A549 (cell line): ENCODE measurements around the gene AFF3. TPM values are rescaled to one million over a fixed set of nuclear protein-coding genes. Genes with fewer than 3 reads are reported as not detected.

Source experiments
- ATAC-seq, 2 experiments: fragments of 200-7000 bp in 1 of 2; fragments of >200 bp in 1 of 2; cut with Nextera tagmentation in 1 of 2; cut with Tn5 transposase in 1 of 2; 3 replicates each; pipeline versions ENCODE4 v1.8.0 to v1.9.1; 2018 to 2020; ENCODE audit warnings: mild to moderate bottlenecking in 1 of 2, moderate library complexity in 1 of 2
- CTCF ChIA-PET: fragments of 300-600 bp; sonication (Branson Sonifier 250); formaldehyde crosslinking; extraction: SDS; loops from one replicate; lab custom pipeline; 2021; ENCODE audit warnings: antibody characterized with exemption, inconsistent platforms; lab: Yijun Ruan, JAX
- POLR2A ChIA-PET: fragments of 350-600 bp; formaldehyde crosslinking; extraction: SDS; loops from one replicate; lab custom pipeline; 2021; ENCODE audit warnings: antibody characterized with exemption, inconsistent platforms; lab: Yijun Ruan, JAX
- DNase-seq, 2 experiments: peaks; one replicate each; pipeline versions ENCODE4 v3.0.0 to v3.0.0-alpha.2; 2011 to 2016; ENCODE audit warnings: low read depth in 1 of 2, low spot score in 1 of 2
- FAIRE-seq: peaks from 2 replicates; lab custom pipeline; 2011; peaks lifted over from hg19 to GRCh38; lab: Jason Lieb, UNC
- H3K27ac ChIP-seq, 2 experiments: fragments of >200 bp; sonication (Bioruptor Twin); formaldehyde crosslinking; 3 replicates each; pipeline ENCODE4 v1.5.1; 2016 to 2017
- H3K4me1 ChIP-seq: fragments of >200 bp; sonication (Bioruptor Twin); formaldehyde crosslinking; 3 replicates; pipeline ENCODE4 v1.6.1; 2016
- H3K4me2 ChIP-seq: fragments of >200 bp; sonication (Bioruptor Twin); formaldehyde crosslinking; 3 replicates; pipeline ENCODE4 v1.6.1; 2016
- H3K4me3 ChIP-seq: fragments of >200 bp; sonication (Bioruptor Twin); formaldehyde crosslinking; 3 replicates; pipeline ENCODE4 v1.5.1; 2016
- H3K9me3 ChIP-seq: fragments of >200 bp; sonication (Bioruptor Twin); formaldehyde crosslinking; 3 replicates; pipeline ENCODE4 v1.6.1; 2016
- CHD2 ChIP-seq: fragments of 150-350 bp; IDR thresholded peaks from 2 replicates; pipeline ENCODE4 v1.6.1; 2014; ENCODE audit warnings: low read length; ENCODE audit not compliant: partially characterized antibody
- E2F6 ChIP-seq: IDR thresholded peaks from 2 replicates; pipeline ENCODE4 v1.6.1; 2012; ENCODE audit warnings: low read depth, borderline replicate concordance
- EHF ChIP-seq: fragments of 250-450 bp; sonication (Bioruptor Pico); IDR thresholded peaks from 2 replicates; pipeline ENCODE4 v1.5.0; 2020; ENCODE audit warnings: mild to moderate bottlenecking
- EP300 ChIP-seq, 2 experiments: fragments of >200 bp; sonication (Bioruptor Twin); formaldehyde crosslinking; IDR thresholded peaks; 2 replicates in 1 of 2; 3 replicates in 1 of 2; pipeline ENCODE4 v1.6.1; 2016 to 2017
- FOXS1 ChIP-seq: fragments of 250-450 bp; sonication (Bioruptor Pico); IDR thresholded peaks from 2 replicates; pipeline ENCODE4 v1.5.0; 2020; ENCODE audit warnings: mild to moderate bottlenecking, moderate library complexity
- GATA3 ChIP-seq: IDR thresholded peaks from 2 replicates; pipeline ENCODE4 v1.6.1; 2012; ENCODE audit warnings: borderline replicate concordance
- HES2 ChIP-seq: fragments of >200 bp; sonication (Bioruptor Twin); formaldehyde crosslinking; IDR thresholded peaks from 2 replicates; pipeline ENCODE4 v1.6.1; 2016
- HEYL ChIP-seq: fragments of 250-450 bp; sonication (Bioruptor Pico); IDR thresholded peaks from 2 replicates; pipeline ENCODE4 v1.8.0; 2021; ENCODE audit warnings: mild to moderate bottlenecking, moderate library complexity
- HOXB13 ChIP-seq: fragments of 250-450 bp; sonication (Bioruptor Pico); IDR thresholded peaks from 2 replicates; pipeline ENCODE4 v1.5.0; 2020; ENCODE audit warnings: low read depth, mild to moderate bottlenecking, moderate library complexity
- JUNB ChIP-seq: fragments of >200 bp; sonication (Bioruptor Twin); formaldehyde crosslinking; IDR thresholded peaks from 2 replicates; pipeline ENCODE4 v1.6.1; 2016
- MAFK ChIP-seq: fragments of 450-650 bp; IDR thresholded peaks from 2 replicates; pipeline ENCODE4 v1.6.1; 2014; ENCODE audit not compliant: partially characterized antibody
- MAZ ChIP-seq: fragments of 150-350 bp; IDR thresholded peaks from 2 replicates; pipeline ENCODE4 v1.6.1; 2014; ENCODE audit warnings: antibody characterized with exemption, low read depth, low read length, borderline replicate concordance
- NFE2L2 ChIP-seq: fragments of 150-350 bp; conservative IDR thresholded peaks from 2 replicates; pipeline ENCODE4 v1.6.1; 2014; ENCODE audit warnings: low read length
- NPAS2 ChIP-seq: fragments of 250-450 bp; sonication (Bioruptor Pico); IDR thresholded peaks from 2 replicates; pipeline ENCODE4 v1.8.0; 2022; ENCODE audit warnings: mild to moderate bottlenecking, moderate library complexity, borderline replicate concordance
- NR3C1 ChIP-seq: fragments of >200 bp; sonication (Bioruptor Twin); formaldehyde crosslinking; IDR thresholded peaks from 3 replicates; pipeline ENCODE4 v1.6.1; 2017
- POLR2A ChIP-seq: IDR thresholded peaks from 2 replicates; pipeline ENCODE4 v1.6.1; 2012; ENCODE audit warnings: mild to moderate bottlenecking, low read length
- POLR2AphosphoS2 ChIP-seq: conservative IDR thresholded peaks from 2 replicates; pipeline ENCODE4 v1.6.1; 2012; ENCODE audit warnings: low read length, improper control_type of control experiment, inconsistent platforms
- RAD21 ChIP-seq, 2 experiments: fragments of >200 bp in 1 of 2; sonication (Bioruptor Twin) in 1 of 2; formaldehyde crosslinking in 1 of 2; IDR thresholded peaks in 1 of 2; conservative IDR thresholded peaks in 1 of 2; 2 replicates in 1 of 2; 3 replicates in 1 of 2; pipeline ENCODE4 v1.6.1; 2012 to 2018; ENCODE audit warnings: inconsistent platforms in 1 of 2
- RARB ChIP-seq: fragments of 250-450 bp; sonication (Bioruptor Pico); IDR thresholded peaks from 2 replicates; pipeline ENCODE4 v1.8.0; 2021; ENCODE audit warnings: mild to moderate bottlenecking, moderate library complexity
- RCOR1 ChIP-seq: fragments of 150-350 bp; IDR thresholded peaks from 2 replicates; pipeline ENCODE4 v1.6.1; 2014; ENCODE audit warnings: antibody characterized with exemption, low read length, low read depth
- RNF2 ChIP-seq: fragments of 200-600 bp; sonication (generic); IDR thresholded peaks from 2 replicates; pipeline ENCODE4 v1.6.1; 2016; ENCODE audit warnings: low read depth, mild to moderate bottlenecking, antibody characterized with exemption, moderate library complexity, borderline replicate concordance
- ZC3H11A ChIP-seq: fragments of 450-650 bp; IDR thresholded peaks from 2 replicates; pipeline ENCODE4 v1.6.1; 2014; ENCODE audit warnings: antibody characterized with exemption, mild to moderate bottlenecking
- ZFP36 ChIP-seq: fragments of 450-650 bp; IDR thresholded peaks from 2 replicates; pipeline ENCODE4 v1.6.1; 2014; ENCODE audit warnings: borderline replicate concordance; ENCODE audit not compliant: partially characterized antibody
- ZNF302 ChIP-seq: fragments of 250-450 bp; sonication (Bioruptor Pico); IDR thresholded peaks from 2 replicates; pipeline ENCODE4 v1.9.0; 2021; ENCODE audit warnings: inconsistent platforms, mild to moderate bottlenecking, moderate library complexity
- ZSCAN20 ChIP-seq: fragments of 250-450 bp; sonication (Bioruptor Pico); IDR thresholded peaks from 2 replicates; pipeline ENCODE4 v1.8.0; 2022; ENCODE audit warnings: mild to moderate bottlenecking, moderate library complexity
- WGBS: methylation state at CpG from one replicate; pipeline ENCODE4 v1.1.6; 2017; ENCODE audit errors: missing lambda C conversion rate; 5-methylcytosine and 5-hydroxymethylcytosine counted together
- polyA plus RNA-seq, 4 experiments: library from polyadenylated mRNA; depleted of rRNA in 3 of 4; stranded (reverse); fragments of >200 nt; fragmentation: RNase III in 1 of 4; extraction: RNeasy Plus Mini Kit Qiagen cat#74134 plus additional on column Dnase treatment in 1 of 4; gene quantifications; 2 replicates in 3 of 4; 3 replicates in 1 of 4; pipeline ENCODE4 v1.2.3, GENCODE V29; 2011 to 2017
- TF ChIP-seq, protein P1 (sequence below): IDR thresholded peaks from 2 replicates; pipeline ENCODE4 v1.6.1; 2012
- TF ChIP-seq, protein P2 (sequence below): fragments of >200 bp; sonication (Bioruptor Twin); formaldehyde crosslinking; IDR thresholded peaks from 3 replicates; pipeline ENCODE4 v1.5.1; 2016
- TF ChIP-seq, protein P3 (sequence below): IDR thresholded peaks from 2 replicates; pipeline ENCODE4 v1.6.1; 2012
- TF ChIP-seq, protein P4 (sequence below): fragments of 450-650 bp; IDR thresholded peaks from 2 replicates; pipeline ENCODE4 v1.6.1; 2014; ENCODE audit warnings: antibody characterized with exemption
- TF ChIP-seq, protein P5 (sequence below): fragments of 250-450 bp; sonication (Bioruptor Pico); IDR thresholded peaks from 2 replicates; pipeline ENCODE4 v1.5.0; 2021; ENCODE audit warnings: mild to moderate bottlenecking, moderate library complexity, borderline replicate concordance

AFF3 gene
- polyA plus RNA-seq, 2 of the 4 experiments (the other 2 are of a cell fraction) = not detected

DNA sequence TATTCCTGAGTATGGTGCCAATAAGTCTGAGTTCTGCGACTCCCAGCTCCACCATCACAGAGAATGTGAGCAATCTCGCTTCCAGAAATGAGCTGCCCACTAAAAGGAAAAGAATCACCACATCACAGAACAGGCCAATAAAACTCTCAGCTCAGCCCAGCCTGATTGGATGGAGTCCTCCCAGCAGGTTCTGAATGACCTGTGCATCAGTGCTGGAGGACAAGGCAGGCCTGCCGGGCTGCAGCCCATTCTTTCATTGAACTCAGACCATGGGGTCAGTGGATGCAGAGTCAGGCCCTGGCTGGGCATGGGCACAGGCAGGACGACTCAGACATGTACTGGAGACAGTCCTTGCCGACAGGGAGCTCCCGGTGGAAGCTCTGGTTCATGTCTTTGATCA lies 519.9 kb downstream of the AFF3 start:
- Histone ChIP-seq H3K4me1 (no peaks in the 10 kb centered on the region), H3K4me2 (no peak overlapping the region), H3K27ac (no peak overlapping the region), H3K4me3 (no peak overlapping the region), H3K9me3 (no peaks in the 10 kb centered on the region)
- ChIA-PET CTCF (no interaction called here), POLR2A (no interaction called here)
- DNase-seq (no peak), FAIRE-seq (no peak), ATAC-seq (no peak)
- WGBS = 22% methylated on average over 6 of the region's 6 CpGs
- TF ChIP-seq HEYL = no peak
- no peak for TF ChIP-seq CHD2
- no peak for TF ChIP-seq GATA3

DNA sequence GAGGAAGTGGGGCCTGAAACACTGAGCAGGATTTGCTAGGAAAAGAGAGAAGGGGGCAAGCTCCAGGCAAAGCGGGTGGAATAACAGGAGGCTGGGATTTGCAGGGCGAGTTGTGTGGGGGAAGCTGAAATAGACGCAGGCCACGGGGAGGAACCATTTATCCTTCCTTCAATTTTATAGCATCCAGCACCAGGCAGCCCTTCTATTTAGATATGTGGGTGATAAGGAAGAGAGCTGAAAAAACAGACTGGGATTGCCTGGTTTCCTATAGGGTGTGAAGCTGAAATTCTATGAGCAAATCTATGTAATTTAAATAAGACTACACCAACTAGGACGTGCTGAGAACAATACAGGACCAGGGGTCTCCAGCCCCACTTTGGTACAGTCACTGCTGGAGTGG lies 520.6 kb downstream of the AFF3 start:
- TF ChIP-seq, protein P1, sequence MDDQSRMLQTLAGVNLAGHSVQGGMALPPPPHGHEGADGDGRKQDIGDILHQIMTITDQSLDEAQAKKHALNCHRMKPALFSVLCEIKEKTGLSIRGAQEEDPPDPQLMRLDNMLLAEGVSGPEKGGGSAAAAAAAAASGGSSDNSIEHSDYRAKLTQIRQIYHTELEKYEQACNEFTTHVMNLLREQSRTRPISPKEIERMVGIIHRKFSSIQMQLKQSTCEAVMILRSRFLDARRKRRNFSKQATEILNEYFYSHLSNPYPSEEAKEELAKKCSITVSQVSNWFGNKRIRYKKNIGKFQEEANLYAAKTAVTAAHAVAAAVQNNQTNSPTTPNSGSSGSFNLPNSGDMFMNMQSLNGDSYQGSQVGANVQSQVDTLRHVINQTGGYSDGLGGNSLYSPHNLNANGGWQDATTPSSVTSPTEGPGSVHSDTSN = no peak
- TF ChIP-seq POLR2A = no peak
- no peak for TF ChIP-seq HOXB13 (CRISPR knock-in tag)
- TF ChIP-seq E2F6 = no peak
- TF ChIP-seq ZC3H11A = no peak
- no peak for TF ChIP-seq NR3C1
- TF ChIP-seq NFE2L2 = no peak
- TF ChIP-seq, protein P2, sequence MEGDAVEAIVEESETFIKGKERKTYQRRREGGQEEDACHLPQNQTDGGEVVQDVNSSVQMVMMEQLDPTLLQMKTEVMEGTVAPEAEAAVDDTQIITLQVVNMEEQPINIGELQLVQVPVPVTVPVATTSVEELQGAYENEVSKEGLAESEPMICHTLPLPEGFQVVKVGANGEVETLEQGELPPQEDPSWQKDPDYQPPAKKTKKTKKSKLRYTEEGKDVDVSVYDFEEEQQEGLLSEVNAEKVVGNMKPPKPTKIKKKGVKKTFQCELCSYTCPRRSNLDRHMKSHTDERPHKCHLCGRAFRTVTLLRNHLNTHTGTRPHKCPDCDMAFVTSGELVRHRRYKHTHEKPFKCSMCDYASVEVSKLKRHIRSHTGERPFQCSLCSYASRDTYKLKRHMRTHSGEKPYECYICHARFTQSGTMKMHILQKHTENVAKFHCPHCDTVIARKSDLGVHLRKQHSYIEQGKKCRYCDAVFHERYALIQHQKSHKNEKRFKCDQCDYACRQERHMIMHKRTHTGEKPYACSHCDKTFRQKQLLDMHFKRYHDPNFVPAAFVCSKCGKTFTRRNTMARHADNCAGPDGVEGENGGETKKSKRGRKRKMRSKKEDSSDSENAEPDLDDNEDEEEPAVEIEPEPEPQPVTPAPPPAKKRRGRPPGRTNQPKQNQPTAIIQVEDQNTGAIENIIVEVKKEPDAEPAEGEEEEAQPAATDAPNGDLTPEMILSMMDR = no peak
- no peak for TF ChIP-seq NPAS2 (CRISPR knock-in tag)
- no peak for TF ChIP-seq JUNB
- no peak for TF ChIP-seq RAD21 (conservative IDR thresholded peaks at IDR 0.05 in 1 of 2, IDR thresholded peaks at IDR 0.05 in 1 of 2)
- TF ChIP-seq RARB (CRISPR knock-in tag) = no peak
- no peak for TF ChIP-seq POLR2AphosphoS2
- TF ChIP-seq, protein P3, sequence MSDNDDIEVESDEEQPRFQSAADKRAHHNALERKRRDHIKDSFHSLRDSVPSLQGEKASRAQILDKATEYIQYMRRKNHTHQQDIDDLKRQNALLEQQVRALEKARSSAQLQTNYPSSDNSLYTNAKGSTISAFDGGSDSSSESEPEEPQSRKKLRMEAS = no peak
- TF ChIP-seq RNF2 = no peak
- no peak for TF ChIP-seq ZNF302 (CRISPR knock-in tag)
- TF ChIP-seq HES2 = no peak
- TF ChIP-seq ZSCAN20 (CRISPR knock-in tag) = no peak
- TF ChIP-seq EHF = no peak
- TF ChIP-seq EP300 (IDR thresholded peaks at IDR 0.05) = no peak
- Histone ChIP-seq H3K9me3 (no peaks in the 10 kb centered on the region), H3K27ac (no peak overlapping the region), H3K4me1 (no peaks in the 10 kb centered on the region), H3K4me3 (no peak overlapping the region), H3K4me2 (no peak overlapping the region)
- CTCF ChIA-PET = no interaction called here
- FAIRE-seq = no peak
- POLR2A ChIA-PET = no interaction called here
- 46% methylated on average over 5 of the region's 5 CpGs for WGBS
- no peak for DNase-seq
- ATAC-seq = no peak

GRCh38 chr2:99621106-99621505 lies 521.3 kb downstream of the AFF3 start:
- Histone ChIP-seq H3K4me1 (no peaks in the 10 kb centered on the region), H3K27ac (no peak overlapping the region), H3K4me2 (no peak overlapping the region), H3K4me3 (no peak overlapping the region), H3K9me3 (no peaks in the 10 kb centered on the region)
- no peak for DNase-seq
- ChIA-PET CTCF (no interaction called here), POLR2A (no interaction called here)
- 20% methylated on average over 3 of the region's 4 CpGs for WGBS
- no peak for ATAC-seq
- no peak for FAIRE-seq
- TF ChIP-seq, protein P4, sequence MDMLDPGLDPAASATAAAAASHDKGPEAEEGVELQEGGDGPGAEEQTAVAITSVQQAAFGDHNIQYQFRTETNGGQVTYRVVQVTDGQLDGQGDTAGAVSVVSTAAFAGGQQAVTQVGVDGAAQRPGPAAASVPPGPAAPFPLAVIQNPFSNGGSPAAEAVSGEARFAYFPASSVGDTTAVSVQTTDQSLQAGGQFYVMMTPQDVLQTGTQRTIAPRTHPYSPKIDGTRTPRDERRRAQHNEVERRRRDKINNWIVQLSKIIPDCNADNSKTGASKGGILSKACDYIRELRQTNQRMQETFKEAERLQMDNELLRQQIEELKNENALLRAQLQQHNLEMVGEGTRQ = no peak
- TF ChIP-seq MAFK = no peak
- no peak for TF ChIP-seq POLR2AphosphoS2
- TF ChIP-seq, protein P5, sequence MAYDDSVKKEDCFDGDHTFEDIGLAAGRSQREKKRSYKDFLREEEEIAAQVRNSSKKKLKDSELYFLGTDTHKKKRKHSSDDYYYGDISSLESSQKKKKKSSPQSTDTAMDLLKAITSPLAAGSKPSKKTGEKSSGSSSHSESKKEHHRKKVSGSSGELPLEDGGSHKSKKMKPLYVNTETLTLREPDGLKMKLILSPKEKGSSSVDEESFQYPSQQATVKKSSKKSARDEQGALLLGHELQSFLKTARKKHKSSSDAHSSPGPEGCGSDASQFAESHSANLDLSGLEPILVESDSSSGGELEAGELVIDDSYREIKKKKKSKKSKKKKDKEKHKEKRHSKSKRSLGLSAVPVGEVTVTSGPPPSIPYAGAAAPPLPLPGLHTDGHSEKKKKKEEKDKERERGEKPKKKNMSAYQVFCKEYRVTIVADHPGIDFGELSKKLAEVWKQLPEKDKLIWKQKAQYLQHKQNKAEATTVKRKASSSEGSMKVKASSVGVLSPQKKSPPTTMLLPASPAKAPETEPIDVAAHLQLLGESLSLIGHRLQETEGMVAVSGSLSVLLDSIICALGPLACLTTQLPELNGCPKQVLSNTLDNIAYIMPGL (CRISPR knock-in tag) = no peak
- TF ChIP-seq FOXS1 (CRISPR knock-in tag) = no peak
- TF ChIP-seq ZFP36 = no peak
- TF ChIP-seq RCOR1 = no peak
- no peak for TF ChIP-seq ZSCAN20 (CRISPR knock-in tag)
- TF ChIP-seq HOXB13 (CRISPR knock-in tag) = no peak
- no peak for TF ChIP-seq MAZ
- TF ChIP-seq EP300 (IDR thresholded peaks at IDR 0.05) = no peak
- no peak for TF ChIP-seq ZNF302 (CRISPR knock-in tag)
- no peak for TF ChIP-seq HES2
